Upper lobe of right lung (tissue), 1 donor: ENCODE results near the gene SPRY4. TPM values are rescaled to one million over a fixed set of nuclear protein-coding genes. Genes with fewer than 3 reads are reported as not detected.

Experiments
- ATAC-seq: fragments of 200-7000 bp; cut with Tn5 transposase; one replicate; pipeline ENCODE4 v1.9.1; 2020; ENCODE audit warnings: mild to moderate bottlenecking, moderate library complexity
- DNase-seq: peaks from one replicate; pipeline ENCODE4 v3.0.0-alpha.2; 2020
- H3K27ac ChIP-seq: fragments of 200-600 bp; one replicate; pipeline ENCODE4 v1.8.0; 2022
- H3K27me3 ChIP-seq: fragments of 200-600 bp; one replicate; pipeline ENCODE4 v1.8.0; 2022; ENCODE audit warnings: mild to moderate bottlenecking
- H3K36me3 ChIP-seq: fragments of 200-600 bp; one replicate; pipeline ENCODE4 v1.8.0; 2022
- H3K4me1 ChIP-seq: fragments of 200-600 bp; one replicate; pipeline ENCODE4 v1.8.0; 2022
- H3K4me3 ChIP-seq: fragments of 200-600 bp; one replicate; pipeline ENCODE4 v1.8.0; 2022; ENCODE audit warnings: mild to moderate bottlenecking
- H3K9me3 ChIP-seq: fragments of 200-600 bp; one replicate; pipeline ENCODE4 v1.8.0; 2022
- CTCF ChIP-seq: fragments of 200-600 bp; IDR thresholded peaks from one replicate; pipeline ENCODE4 v1.8.0; 2022; ENCODE audit warnings: antibody characterized with exemption
- intact Hi-C: fragments of 100-400 bp; cut with DNase I; formaldehyde crosslinking; loops from one replicate; pipeline ENCODE4 v1.11.0; 2022
- total RNA-seq: library from RNA; stranded (reverse); fragmentation: NEBNext Ultra II Directional; extraction: Animal tissue kit (Norgen Biotek cat#: 25700); gene quantifications from one replicate; pipeline ENCODE4 v1.2.1, GENCODE V29; 2021
- donor health status: DM: no; HTN: yes; CAD: no; lungs with severe emphysema.

SPRY4 gene
- total RNA-seq, 1 donor from 2014 or later, result 89.8 TPM

GRCh38 chr5:142286111-142286510 is 38.7 kb downstream of the SPRY4 start:
- Histone ChIP-seq H3K9me3 (no peaks in the 10 kb centered on the region), H3K4me3 (no peak overlapping the region), H3K27me3 (no peaks in the 10 kb centered on the region), H3K36me3 (no peaks in the 10 kb centered on the region), H3K4me1 (peaks cover 9% of the 10 kb centered on the region), H3K27ac (no peak overlapping the region)
- DNase-seq, result no peak
- TF ChIP-seq CTCF, result no peak
- intact Hi-C loops, result no loop called here
- no peak for ATAC-seq

GRCh38 chr5:142283304-142283703 is 41.5 kb downstream of the SPRY4 start:
- DNase-seq (no peak), ATAC-seq (no peak)
- Histone ChIP-seq H3K9me3 (no peaks in the 10 kb centered on the region), H3K4me3 (no peak overlapping the region), H3K4me1 (peaks cover 12% of the 10 kb centered on the region), H3K27ac (no peak overlapping the region), H3K27me3 (no peaks in the 10 kb centered on the region), H3K36me3 (no peaks in the 10 kb centered on the region)
- intact Hi-C loops, result no loop called here
- no peak for TF ChIP-seq CTCF

- DNase-seq (no peak), ATAC-seq (no peak)
- Histone ChIP-seq H3K27ac (no peak overlapping the region), H3K27me3 (no peaks in the 10 kb centered on the region), H3K9me3 (no peaks in the 10 kb centered on the region), H3K36me3 (no peaks in the 10 kb centered on the region), H3K4me1 (peaks cover 9% of the 10 kb centered on the region), H3K4me3 (no peak overlapping the region)
- intact Hi-C loops, result no loop called here
- TF ChIP-seq CTCF, result no peak
These were observed 42.9 kb downstream of the SPRY4 start for GRCh38 chr5:142281966-142282365.

- no peaks in the 10 kb centered on the region for H3K9me3 ChIP-seq
- no peak for TF ChIP-seq CTCF
- H3K4me1 ChIP-seq, result peaks cover 9% of the 10 kb centered on the region
- no peak overlapping the region for H3K4me3 ChIP-seq
- no peaks in the 10 kb centered on the region for H3K36me3 ChIP-seq
- DNase-seq, result no peak
- peak; percentile 21 for ATAC-seq
- no peaks in the 10 kb centered on the region for H3K27me3 ChIP-seq
- H3K27ac ChIP-seq, result peak overlapping the region; percentile 20
- intact Hi-C loops, result no loop called here
These were observed 43.8 kb downstream of the SPRY4 start for GRCh38 chr5:142281008-142281367.

GRCh38 chr5:142280066-142281007 is 44.5 kb downstream of the SPRY4 start:
- peaks cover 9% of the 10 kb centered on the region for H3K4me1 ChIP-seq
- H3K27ac ChIP-seq, result peak overlapping the region; percentile 20
- no peak overlapping the region for H3K4me3 ChIP-seq
- intact Hi-C loops, result no loop called here
- no peak for TF ChIP-seq CTCF
- ATAC-seq (peak; percentile 40), DNase-seq (no peak)
- no peaks in the 10 kb centered on the region for H3K27me3 ChIP-seq
- H3K9me3 ChIP-seq, result no peaks in the 10 kb centered on the region
- no peaks in the 10 kb centered on the region for H3K36me3 ChIP-seq
